Measurements from ENCODE around the gene ABI1. TPM values are rescaled to one million over a fixed set of nuclear protein-coding genes. Genes with fewer than 3 reads are reported as not detected.

The ABI1 gene
- total RNA-seq, 1 donor from 2014 or later = 27.8 TPM

DNA sequence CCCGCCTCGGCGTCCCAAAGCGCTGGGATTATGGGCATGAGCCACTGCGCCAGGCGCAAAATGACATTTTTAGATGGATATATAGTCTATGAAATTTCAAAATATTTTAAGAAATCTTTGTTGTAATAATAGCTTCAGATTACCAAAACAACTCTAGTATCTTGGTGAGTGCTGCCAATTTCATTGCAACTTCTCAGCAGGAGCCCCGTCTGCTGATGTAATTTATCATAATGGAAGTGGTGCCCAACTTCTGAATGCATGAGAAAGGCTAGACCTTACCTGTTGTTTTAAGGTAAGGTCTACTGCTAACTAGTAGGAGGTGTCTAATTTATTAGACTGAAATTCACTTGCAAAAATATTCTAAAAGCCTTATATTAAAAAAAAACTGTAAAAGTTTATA, 143.3 kb downstream of the ABI1 start:
- no peak for DNase-seq (ENCODE audit: low read depth in 2 of 2)

DNA sequence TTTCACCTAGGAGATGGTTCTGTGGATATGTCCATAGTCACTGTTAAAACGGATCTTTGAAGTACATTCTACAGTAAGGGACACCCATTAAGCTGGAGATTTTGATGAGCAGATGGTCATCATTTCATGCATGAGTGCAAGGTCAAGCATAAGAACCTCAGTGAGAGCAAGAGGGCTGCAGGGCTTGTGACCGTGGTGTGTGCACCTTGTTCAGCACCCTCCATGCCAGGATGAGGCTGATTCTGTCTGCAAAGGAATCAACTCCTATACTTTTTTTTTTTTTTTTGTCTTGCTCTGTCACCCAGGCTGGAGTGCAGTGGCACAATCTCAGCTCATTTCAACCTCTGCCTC, 145.6 kb downstream of the ABI1 start:
- no peak for DNase-seq (ENCODE audit: low read depth in 2 of 2)

- DNase-seq (ENCODE audit: low read depth in 2 of 2) = no peak
Measured at GRCh38 chr10:26714415-26715136, 146.2 kb downstream of the ABI1 start.

DNA sequence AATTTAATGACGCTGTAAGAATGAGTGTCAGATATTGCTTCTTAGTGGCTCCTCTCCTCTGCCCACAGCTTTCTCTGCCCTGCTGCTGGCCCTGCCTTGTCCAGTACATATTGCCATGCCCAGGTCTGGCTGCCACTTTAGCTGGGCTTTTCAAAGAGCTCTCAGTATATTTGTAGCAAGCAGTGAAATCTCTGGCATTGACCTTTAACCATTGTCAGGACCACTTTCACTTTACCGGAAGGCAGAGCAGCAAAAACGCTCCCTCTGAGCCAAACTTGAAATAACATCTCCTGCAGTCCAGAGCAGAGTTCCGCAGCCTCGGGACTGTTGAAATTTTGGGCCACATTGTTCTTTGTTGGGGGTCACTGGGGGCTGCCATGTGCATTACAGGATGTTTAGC, 149.4 kb downstream of the ABI1 start:
- no peak for DNase-seq (ENCODE audit: low read depth in 2 of 2)

DNA sequence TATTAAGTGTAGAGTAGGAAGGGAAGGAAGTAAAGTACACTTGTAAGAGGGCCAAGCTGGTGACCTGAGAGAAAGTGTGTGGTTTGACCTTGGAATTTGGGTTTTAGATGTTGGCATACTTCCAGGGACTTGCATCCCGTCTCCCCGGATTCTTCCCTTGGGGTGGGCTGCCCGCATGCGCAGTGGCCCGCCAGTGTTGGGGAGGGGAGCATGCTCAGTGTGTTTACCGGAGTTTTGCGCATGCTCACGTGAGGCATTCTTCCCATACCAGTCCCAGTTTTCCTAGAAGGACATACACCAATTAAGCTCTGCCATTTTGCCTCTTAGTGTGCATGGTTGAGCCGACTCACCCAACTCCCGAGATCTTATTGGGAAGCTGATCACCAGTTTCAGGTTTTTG, 153.8 kb downstream of the ABI1 start:
- no peak for DNase-seq (ENCODE audit: low read depth in 2 of 2)

- no peak for DNase-seq (ENCODE audit: low read depth in 2 of 2)
Measured at GRCh38 chr10:26706206-26706605, 154.6 kb downstream of the ABI1 start.

DNA sequence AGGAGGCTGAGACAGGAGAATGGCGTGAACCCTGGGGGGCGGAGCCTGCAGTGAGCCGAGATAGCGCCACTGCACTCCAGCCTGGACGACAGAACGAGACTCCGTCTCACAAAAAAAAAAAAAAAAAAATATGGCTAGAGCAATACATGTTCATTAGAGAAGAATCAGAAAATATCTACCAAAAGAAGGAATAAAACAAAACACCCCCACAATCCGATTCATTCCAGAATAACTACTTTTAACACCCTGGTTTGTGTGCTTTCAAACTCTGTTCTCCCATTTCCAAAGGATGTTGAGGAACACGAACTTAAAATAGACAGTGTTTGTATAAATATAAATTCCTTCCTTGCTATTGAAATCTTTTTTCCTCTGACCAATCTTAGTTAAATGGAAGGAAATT, 156.8 kb downstream of the ABI1 start:
- no peak for DNase-seq (ENCODE audit: low read depth in 2 of 2)

GRCh38 chr10:26703096-26703495, 157.7 kb downstream of the ABI1 start:
- no peak for DNase-seq (ENCODE audit: low read depth in 2 of 2)

DNA sequence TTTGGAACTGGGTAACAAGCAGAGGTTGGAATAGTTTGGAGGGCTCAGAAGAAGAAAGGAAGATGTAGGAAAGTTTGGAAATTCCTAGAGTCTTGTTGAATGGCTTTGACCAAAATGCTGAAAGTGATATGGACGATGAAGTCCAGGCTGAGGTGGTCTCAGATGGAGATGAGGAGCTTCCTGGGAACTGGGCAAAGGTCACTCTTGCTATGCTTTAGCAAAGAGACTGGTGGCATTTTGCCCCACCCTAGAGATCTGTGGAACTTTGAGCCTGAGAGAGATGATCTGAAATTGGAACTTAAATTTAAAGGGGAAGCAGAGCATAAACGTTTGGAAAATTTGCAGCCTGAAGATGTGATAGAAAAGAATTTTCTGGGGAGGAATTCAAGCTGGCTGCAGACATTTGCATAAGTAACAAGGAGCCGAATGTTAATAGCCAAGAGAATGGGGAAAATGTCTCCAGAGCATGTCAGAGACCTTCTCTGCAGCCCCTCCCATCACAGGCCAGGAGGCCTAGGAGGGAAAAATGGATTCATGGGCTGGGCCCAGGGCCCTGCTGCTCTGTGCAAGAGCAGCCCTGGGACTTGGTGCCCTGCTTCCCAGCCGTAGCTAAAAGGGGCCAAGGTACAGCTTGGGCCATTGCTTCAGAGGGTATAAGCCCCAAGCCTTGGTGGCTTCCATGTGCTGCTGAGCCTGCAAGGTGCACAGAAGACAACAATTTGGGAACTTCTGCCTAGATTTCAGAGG, 159.7 kb downstream of the ABI1 start:
- DNase-seq (ENCODE audit: low read depth in 2 of 2) = no peak

DNA sequence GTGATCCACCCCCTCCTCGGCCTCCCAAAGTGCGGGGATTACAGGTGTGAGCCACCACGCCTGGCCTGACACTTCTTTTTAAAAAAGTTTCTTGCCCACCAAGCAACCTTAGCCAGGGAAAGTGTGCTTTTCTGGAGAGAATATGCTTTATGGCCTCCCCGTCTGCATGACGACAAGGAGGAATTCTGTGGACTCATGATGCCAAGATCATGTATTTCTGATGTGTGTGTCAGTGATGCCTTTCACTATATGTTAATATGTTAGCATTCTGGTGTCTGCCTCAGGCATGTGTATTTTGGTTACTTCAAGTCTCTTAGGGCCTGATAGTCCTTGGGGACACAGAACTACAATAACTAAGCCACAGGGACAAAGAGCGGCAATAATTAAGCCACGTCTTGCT, 161.1 kb downstream of the ABI1 start:
- no peak for DNase-seq (ENCODE audit: low read depth in 2 of 2)

DNA sequence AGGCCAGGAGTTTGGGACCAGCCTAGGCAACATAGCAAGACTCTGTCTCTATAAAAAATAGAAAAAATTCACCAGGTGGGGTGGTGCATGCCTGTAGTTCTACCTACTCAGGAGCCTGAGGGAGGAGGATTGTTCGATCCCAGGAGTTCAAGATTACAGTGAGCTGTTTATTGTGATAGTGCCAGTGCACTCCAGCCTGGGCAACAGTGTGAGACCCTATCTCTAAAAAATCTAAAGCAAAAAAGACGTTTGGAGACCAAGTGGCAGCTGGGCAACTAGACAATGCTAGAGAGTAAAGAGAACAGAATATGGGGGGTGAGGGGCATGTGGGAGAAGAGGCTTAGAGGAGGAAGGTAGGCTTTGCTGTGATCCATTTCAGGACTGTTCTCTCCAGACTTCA, 161.8 kb downstream of the ABI1 start:
- DNase-seq (ENCODE audit: low read depth in 2 of 2) = no peak

GRCh38 chr10:26697922-26698608, 162.7 kb downstream of the ABI1 start:
- DNase-seq (ENCODE audit: low read depth in 2 of 2) = peak; percentile 5 to 6

- peak; percentile 70 to 75 for DNase-seq (ENCODE audit: low read depth in 2 of 2)
Measured at GRCh38 chr10:26697163-26697921, 163.4 kb downstream of the ABI1 start, which contains the start of gene PDSS1. Gene PDSS1, plus strand, starts transcription at chr10:26697701. Its CDS starts 11 bp downstream, at chr10:26697712.

- no peak for DNase-seq (ENCODE audit: low read depth in 2 of 2)
Measured at GRCh38 chr10:26696786-26697162, 164.0 kb downstream of the ABI1 start.

Other genes with a start within 250 kb of the ABI1 start
- gene PDSS1, start 163.3 kb downstream of the ABI1 start, total RNA-seq = 2.6 and 4.6 TPM in 2 replicates
- gene ANKRD26, start 239.5 kb upstream of the ABI1 start, total RNA-seq = 4.6 and 5.0 TPM in 2 replicates